Ramos (cell line): ENCODE measurements around the gene FBXW8.

Experiments
- in situ Hi-C: fragments of 300-500 bp; cut with MboI; formaldehyde crosslinking; loops from one replicate; pipeline ENCODE4 v1.14.3; 2022; ENCODE audit warnings: low sequenced_read_pairs; ENCODE audit not compliant: unreplicated experiment

The FBXW8 gene

GRCh38 chr12:116978791-116979508, 68.2 kb downstream of the FBXW8 start:
- in situ Hi-C loops: no loop called here

- in situ Hi-C loops: no loop called here
Observed at GRCh38 chr12:116980083-116980482, 69.3 kb downstream of the FBXW8 start.

- in situ Hi-C loops: no loop called here
Observed at GRCh38 chr12:116982791-116983411, 72.2 kb downstream of the FBXW8 start.

- in situ Hi-C loops: no loop called here
Observed at GRCh38 chr12:116984098-116984497, 73.3 kb downstream of the FBXW8 start.

- in situ Hi-C loops: no loop called here
Observed at GRCh38 chr12:116990329-116990728, 79.6 kb downstream of the FBXW8 start.

- in situ Hi-C loops: no loop called here
Observed at GRCh38 chr12:116990971-116991966, 80.5 kb downstream of the FBXW8 start.

GRCh38 chr12:116996093-116996492, 85.3 kb downstream of the FBXW8 start:
- in situ Hi-C loops: no loop called here

GRCh38 chr12:116996621-116997020, 85.9 kb downstream of the FBXW8 start:
- in situ Hi-C loops: no loop called here

GRCh38 chr12:116999066-116999465, 88.3 kb downstream of the FBXW8 start:
- in situ Hi-C loops: no loop called here

- in situ Hi-C loops: no loop called here
Observed at GRCh38 chr12:117000316-117000715, 89.6 kb downstream of the FBXW8 start.

- in situ Hi-C loops: no loop called here
Observed at GRCh38 chr12:117002051-117002817, 91.5 kb downstream of the FBXW8 start.

- in situ Hi-C loops: no loop called here
Observed at GRCh38 chr12:117003883-117004404, 93.2 kb downstream of the FBXW8 start.

- in situ Hi-C loops: no loop called here
Observed at GRCh38 chr12:117005417-117006046, 94.8 kb downstream of the FBXW8 start.

GRCh38 chr12:117006333-117006732, 95.6 kb downstream of the FBXW8 start:
- in situ Hi-C loops: no loop called here

GRCh38 chr12:117007577-117007976, 96.8 kb downstream of the FBXW8 start:
- in situ Hi-C loops: no loop called here

- in situ Hi-C loops: no loop called here
Observed at GRCh38 chr12:117009759-117010158, 99.0 kb downstream of the FBXW8 start.

GRCh38 chr12:117010693-117011451, 100.1 kb downstream of the FBXW8 start:
- in situ Hi-C loops: no loop called here

- in situ Hi-C loops: no loop called here
Observed at GRCh38 chr12:117011988-117012805, 101.4 kb downstream of the FBXW8 start.
